GM19193 (cell line): Measurements from ENCODE around the gene ADGRA1.

Experiments
- POLR2A ChIP-seq: IDR thresholded peaks from 4 replicates; pipeline ENCODE4 v1.6.1; 2011; ENCODE audit not compliant: insufficient read depth, insufficient read length; ENCODE audit errors: extremely low read depth

The ADGRA1 gene

GRCh38 chr10:133121479-133121878 lies 33.8 kb downstream of the ADGRA1 start:
- no peak for TF ChIP-seq POLR2A

DNA sequence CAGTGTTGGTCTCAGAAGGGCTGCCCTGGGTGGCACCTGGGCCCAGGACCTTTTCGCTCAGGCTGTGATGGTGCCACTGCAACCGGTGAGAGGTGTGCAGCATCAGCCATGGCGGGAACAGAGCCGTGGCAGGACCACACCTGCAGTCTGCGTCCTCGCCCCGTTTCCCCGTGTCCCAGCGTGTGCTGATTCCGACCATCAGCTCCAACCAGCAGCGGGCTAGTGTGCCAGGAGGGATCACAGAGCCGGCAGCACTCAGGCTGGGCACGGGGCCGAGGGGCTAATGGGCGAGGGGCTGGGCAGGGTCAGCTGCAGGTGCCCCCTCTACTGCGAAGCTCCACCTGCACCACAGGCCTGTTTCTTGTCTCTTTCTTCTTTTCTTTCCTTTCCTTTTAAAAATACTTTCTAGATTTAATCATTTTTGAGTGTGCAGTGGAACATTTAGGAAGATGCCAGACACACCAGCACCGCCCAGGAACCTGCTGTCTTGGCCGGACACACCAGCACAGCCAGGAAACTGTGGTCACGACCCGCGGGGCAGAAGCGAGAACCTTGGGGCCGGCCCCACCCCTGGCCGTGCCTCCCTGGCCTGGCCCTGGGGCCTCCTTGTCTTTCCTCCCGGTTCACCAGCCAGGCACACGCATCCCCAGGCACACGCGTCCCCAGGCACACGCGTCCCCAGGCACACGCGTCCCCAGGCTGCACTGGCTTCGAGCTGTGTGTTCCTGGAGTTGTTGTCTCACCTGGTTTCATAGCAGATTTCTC lies 34.6 kb downstream of the ADGRA1 start:
- TF ChIP-seq POLR2A: no peak

- TF ChIP-seq POLR2A: no peak
Observed at GRCh38 chr10:133123050-133123745, 35.5 kb downstream of the ADGRA1 start.

GRCh38 chr10:133123746-133124356 lies 36.1 kb downstream of the ADGRA1 start:
- TF ChIP-seq POLR2A: no peak

DNA sequence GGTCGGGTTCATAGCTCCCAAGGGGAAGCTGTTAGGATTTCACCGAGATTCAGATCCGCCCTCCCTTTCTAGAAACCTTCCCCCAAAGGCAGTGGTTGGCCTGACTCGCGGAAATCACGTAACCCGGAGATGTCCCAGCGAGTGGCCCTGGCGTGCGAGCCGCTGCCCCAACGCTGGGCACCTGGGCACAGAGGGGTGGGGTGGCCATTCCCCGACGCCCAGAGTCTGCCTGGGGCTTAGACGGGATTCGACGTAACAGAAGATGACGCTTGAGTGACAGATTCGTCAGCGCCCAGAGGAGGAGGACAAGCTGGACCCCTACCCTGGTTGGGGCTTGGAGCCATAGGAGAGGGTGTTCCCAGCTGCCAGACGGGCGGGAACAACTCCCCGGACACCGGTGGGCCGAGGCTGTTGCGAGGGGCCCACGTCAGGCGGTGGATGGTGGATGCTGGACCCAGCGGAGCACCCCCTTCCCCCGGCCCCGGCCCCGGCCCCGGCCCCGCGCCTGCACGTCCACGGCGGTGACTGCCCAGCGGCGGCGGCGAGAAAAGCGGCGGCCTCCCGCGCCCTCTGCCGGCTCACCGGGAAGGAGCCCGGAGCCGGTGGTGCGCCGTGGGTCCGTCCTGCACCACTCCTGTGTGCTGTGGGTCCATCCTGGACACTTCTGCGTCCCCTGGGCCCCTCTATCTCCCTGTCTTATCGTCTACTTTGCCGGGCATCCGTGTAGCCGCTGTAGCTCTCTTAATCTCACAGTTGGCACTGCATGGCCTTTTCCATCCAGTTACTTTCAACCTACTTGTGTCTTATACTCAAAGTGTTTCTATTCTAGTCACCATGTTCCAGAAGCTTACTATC lies 36.9 kb downstream of the ADGRA1 start:
- no peak for TF ChIP-seq POLR2A

DNA sequence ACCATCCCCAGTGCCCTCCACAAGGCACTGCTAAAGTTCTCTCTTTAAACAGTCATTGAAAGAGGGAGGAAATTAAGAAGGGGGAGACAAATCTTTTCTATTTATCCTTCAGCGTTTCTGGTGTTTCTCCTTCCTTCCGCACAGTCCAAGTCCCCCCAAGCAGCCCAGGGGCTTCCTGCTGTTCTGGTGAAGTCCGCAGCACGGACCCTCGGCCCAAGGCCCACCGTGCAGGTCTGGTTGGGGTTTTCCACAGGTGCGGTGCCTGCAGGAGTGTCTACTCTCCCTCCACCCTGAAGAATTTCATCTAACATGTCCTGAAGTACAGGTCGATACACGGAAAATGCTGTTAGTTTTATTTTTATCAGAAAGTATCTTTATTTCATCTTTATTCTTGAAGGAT lies 38.2 kb downstream of the ADGRA1 start:
- TF ChIP-seq POLR2A: no peak

- no peak for TF ChIP-seq POLR2A
Observed at GRCh38 chr10:133126431-133127290, 38.9 kb downstream of the ADGRA1 start.

- no peak for TF ChIP-seq POLR2A
Observed at GRCh38 chr10:133127291-133128125, 39.8 kb downstream of the ADGRA1 start.

GRCh38 chr10:133128126-133129070 lies 40.7 kb downstream of the ADGRA1 start:
- TF ChIP-seq POLR2A: no peak

- no peak for TF ChIP-seq POLR2A
Observed at GRCh38 chr10:133129071-133129858, 41.5 kb downstream of the ADGRA1 start.

- no peak for TF ChIP-seq POLR2A
Observed at GRCh38 chr10:133129859-133130495, 42.3 kb downstream of the ADGRA1 start.
